Activated CD8-positive, alpha-beta T cell treated with anti-CD3 and anti-CD28 coated beads for 36 hours (primary cell): Measurements from ENCODE around the gene PMPCA. TPM values are rescaled to one million over a fixed set of nuclear protein-coding genes. Genes with fewer than 3 reads are reported as not detected.

Experiments
- ATAC-seq: fragments of 200-7000 bp; cut with Tn5 transposase; one replicate; pipeline ENCODE4 v1.10.0; 2021; ENCODE audit warnings: mild to moderate bottlenecking, moderate library complexity
- CTCF ChIA-PET: fragments of 350-600 bp; sonication (Branson Sonifier 250); formaldehyde crosslinking; loops from one replicate; lab custom pipeline; 2021; ENCODE audit warnings: antibody characterized with exemption; lab: Charles Lee
- POLR2A ChIA-PET: fragments of 350-600 bp; sonication (Branson Sonifier 250); formaldehyde crosslinking; loops from one replicate; lab custom pipeline; 2021; ENCODE audit warnings: antibody characterized with exemption; lab: Charles Lee
- DNase-seq: peaks from one replicate; pipeline ENCODE4 v3.0.0-alpha.2; 2020
- H3K27ac Mint-ChIP-seq: one replicate; pipeline ENCODE4 v1.8.0; 2021; ENCODE audit warnings: mild to moderate bottlenecking, mixed read lengths
- H3K27me3 Mint-ChIP-seq: one replicate; pipeline ENCODE4 v1.8.0; 2021; ENCODE audit warnings: mixed read lengths
- H3K36me3 Mint-ChIP-seq: one replicate; pipeline ENCODE4 v1.8.0; 2021; ENCODE audit warnings: low read depth, mixed read lengths
- H3K4me1 Mint-ChIP-seq: one replicate; pipeline ENCODE4 v1.8.0; 2021; ENCODE audit warnings: low read depth, mixed read lengths
- H3K4me3 Mint-ChIP-seq: one replicate; pipeline ENCODE4 v1.8.0; 2021; ENCODE audit warnings: mild to moderate bottlenecking, moderate library complexity, mixed read lengths
- H3K9me3 Mint-ChIP-seq: one replicate; pipeline ENCODE4 v1.8.0; 2021; ENCODE audit warnings: mixed read lengths
- intact Hi-C: fragments of 100-400 bp; cut with micrococcal nuclease; formaldehyde crosslinking; loops from one replicate; pipeline ENCODE4 v1.10.0; 2022
- total RNA-seq, 2 experiments: library from RNA; stranded (reverse); gene quantifications; one replicate each; pipeline ENCODE4 v1.2.3, GENCODE V29; 2021
- TF ChIP-seq, protein P1 (sequence below): fragments of 200-600 bp; IDR thresholded peaks from one replicate; pipeline ENCODE4 v1.8.0; 2022; ENCODE audit warnings: antibody characterized with exemption, mild to moderate bottlenecking

PMPCA gene
- total RNA-seq, 2 experiments from 2014 or later = 128 to 140 TPM

DNA sequence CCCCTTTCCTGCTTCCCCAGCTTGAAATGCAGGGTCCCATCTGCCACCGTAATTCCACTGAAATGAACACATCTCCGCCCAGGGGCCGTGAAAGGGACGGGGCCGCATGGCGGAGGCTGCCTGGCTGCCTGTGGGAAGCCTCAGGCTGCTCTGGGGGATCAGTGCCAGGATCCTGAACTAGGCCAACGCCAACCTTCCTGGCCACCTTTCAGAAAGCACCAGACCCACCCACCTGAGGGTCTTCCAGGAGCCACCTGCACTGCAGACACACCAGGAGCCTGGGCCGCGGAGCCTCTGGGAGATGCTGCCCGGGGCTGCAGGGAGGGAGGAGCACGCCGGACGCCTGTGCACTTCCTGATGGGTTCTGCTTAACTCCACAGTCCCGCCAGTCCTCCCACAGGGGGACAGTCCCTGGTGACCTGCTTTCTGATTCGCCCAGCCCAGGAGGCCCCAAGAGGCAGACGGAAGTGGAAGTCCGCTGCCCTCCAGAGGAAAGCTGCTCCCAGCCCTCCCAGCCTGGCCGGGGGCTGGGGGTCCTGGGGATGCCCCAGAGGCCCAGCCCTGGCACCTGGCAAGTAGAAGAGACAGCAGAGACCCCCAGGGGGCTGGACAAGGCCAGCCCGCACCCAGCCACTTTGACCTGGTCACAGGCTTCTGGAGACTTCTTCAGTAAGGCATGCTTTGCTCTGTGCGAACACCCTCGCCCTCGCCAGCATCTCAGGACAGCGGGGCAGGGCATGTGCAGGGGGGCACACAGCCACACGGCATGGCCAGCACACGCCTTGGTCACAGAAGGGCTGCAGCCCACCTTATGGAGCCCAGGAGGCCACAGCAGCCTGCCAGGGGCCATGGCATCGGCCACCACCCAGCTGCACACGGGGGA is 36.9 kb upstream of the PMPCA start, which contains the start of gene CARD9:
Gene CARD9, minus strand, starts transcription at position 370 of the 883 bp plus-strand sequence. CDS start 1,591 bp downstream, outside the sequence.
- POLR2A ChIA-PET = interaction anchor here (1.2 to 3.2 kb wide), 4 partner anchors 10 to 98 kb away, joined by 3 to 14 read pairs (median 8); partner anchors contain the start of gene DNLZ
- peak within 1 kb of the TSS; percentile 72 for H3K4me3 Mint-ChIP-seq
- CTCF ChIA-PET = no interaction called here

GRCh38 chr9:136374183-136374575 is 36.3 kb upstream of the PMPCA start:
- intact Hi-C loops = no loop called here
- CTCF ChIA-PET = no interaction called here

More for the DNA sequence above, 36.9 kb upstream of the PMPCA start, which contains the start of gene CARD9:
- peaks cover 5% of the 10 kb centered on the region for H3K36me3 Mint-ChIP-seq
- intact Hi-C loops = no loop called here
- no peak within 1 kb of the TSS for H3K27ac Mint-ChIP-seq
- H3K9me3 Mint-ChIP-seq = no peaks in the 10 kb centered on the region
- peaks cover 8% of the 10 kb centered on the region for H3K4me1 Mint-ChIP-seq
- TF ChIP-seq, protein P1, sequence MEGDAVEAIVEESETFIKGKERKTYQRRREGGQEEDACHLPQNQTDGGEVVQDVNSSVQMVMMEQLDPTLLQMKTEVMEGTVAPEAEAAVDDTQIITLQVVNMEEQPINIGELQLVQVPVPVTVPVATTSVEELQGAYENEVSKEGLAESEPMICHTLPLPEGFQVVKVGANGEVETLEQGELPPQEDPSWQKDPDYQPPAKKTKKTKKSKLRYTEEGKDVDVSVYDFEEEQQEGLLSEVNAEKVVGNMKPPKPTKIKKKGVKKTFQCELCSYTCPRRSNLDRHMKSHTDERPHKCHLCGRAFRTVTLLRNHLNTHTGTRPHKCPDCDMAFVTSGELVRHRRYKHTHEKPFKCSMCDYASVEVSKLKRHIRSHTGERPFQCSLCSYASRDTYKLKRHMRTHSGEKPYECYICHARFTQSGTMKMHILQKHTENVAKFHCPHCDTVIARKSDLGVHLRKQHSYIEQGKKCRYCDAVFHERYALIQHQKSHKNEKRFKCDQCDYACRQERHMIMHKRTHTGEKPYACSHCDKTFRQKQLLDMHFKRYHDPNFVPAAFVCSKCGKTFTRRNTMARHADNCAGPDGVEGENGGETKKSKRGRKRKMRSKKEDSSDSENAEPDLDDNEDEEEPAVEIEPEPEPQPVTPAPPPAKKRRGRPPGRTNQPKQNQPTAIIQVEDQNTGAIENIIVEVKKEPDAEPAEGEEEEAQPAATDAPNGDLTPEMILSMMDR = no peak
- DNase-seq (peak; percentile 40), ATAC-seq (peak; percentile 66)
- no peaks in the 10 kb centered on the region for H3K27me3 Mint-ChIP-seq

DNA sequence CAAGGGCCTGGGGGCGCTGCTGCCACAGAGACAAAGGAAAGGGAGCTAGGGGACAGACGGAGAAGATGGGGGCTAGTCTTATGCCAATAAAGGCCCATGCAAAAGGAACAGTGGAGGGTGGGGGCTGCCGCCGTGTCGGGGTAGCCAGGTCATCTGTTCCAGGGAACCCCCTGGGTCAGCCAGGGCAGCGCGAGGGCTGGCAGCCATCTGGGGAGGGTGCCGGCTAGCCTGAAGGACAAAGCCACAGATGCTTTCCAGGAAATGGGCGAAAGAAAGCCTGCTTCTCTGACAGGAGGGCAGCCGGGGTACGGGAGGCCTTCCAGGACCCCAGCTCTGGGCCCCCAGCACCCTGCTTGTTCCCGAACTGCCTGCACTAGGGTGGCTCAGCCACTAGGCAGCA is 35.4 kb upstream of the PMPCA start:
- Mint-ChIP-seq H3K4me1 (peaks cover 8% of the 10 kb centered on the region), H3K4me3 (no peak overlapping the region), H3K27ac (no peak overlapping the region), H3K27me3 (no peaks in the 10 kb centered on the region), H3K36me3 (peaks cover 6% of the 10 kb centered on the region), H3K9me3 (no peaks in the 10 kb centered on the region)
- DNase-seq (no peak), ATAC-seq (no peak)
- POLR2A ChIA-PET = interaction anchor here (1.0 to 2.3 kb wide), 5 partner anchors 9 to 19 kb away, joined by 3 to 10 read pairs (median 6); no protein-coding TSS in a partner anchor
- intact Hi-C loops = no loop called here
- CTCF ChIA-PET = interaction anchor here (1.0 kb wide), 1 partner anchor 12 kb away, joined by 3 read pairs; the partner anchor contains the start of gene DNLZ
- TF ChIP-seq, protein P1 = no peak

More at GRCh38 chr9:136374183-136374575, 36.3 kb upstream of the PMPCA start:
- Mint-ChIP-seq H3K27me3 (no peaks in the 10 kb centered on the region), H3K36me3 (peaks cover 6% of the 10 kb centered on the region), H3K9me3 (no peaks in the 10 kb centered on the region), H3K27ac (no peak overlapping the region), H3K4me3 (peak overlapping the region; percentile 19), H3K4me1 (peaks cover 8% of the 10 kb centered on the region)
- no peak for DNase-seq
- ATAC-seq = no peak
- TF ChIP-seq, protein P1 = no peak
- POLR2A ChIA-PET = interaction anchor here (1.0 to 3.2 kb wide), 7 partner anchors 8 to 97 kb away, joined by 3 to 14 read pairs (median 6); partner anchors contain the start of gene DNLZ

DNA sequence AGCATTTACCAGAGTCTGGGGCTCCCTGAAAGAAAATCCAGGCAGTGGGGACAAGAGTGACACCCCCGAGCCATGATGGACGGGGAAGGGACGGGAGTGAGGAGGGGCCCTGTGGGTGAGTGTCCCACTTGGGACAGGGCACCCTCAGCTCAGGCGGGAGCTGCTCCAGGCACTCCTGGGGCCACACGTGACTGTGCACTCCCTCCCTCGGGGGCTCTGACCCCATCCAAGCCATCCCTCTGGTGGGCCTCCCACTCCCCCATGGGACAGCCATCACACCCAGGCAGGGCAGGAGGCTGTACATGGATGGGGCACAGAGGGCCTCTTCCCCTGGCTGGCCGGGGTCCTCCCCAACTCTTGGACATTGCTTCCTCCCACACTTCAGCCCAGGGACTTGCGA is 34.0 kb upstream of the PMPCA start:
- ChIA-PET CTCF (interaction anchor here (1.4 kb wide), 1 partner anchor 13 kb away, joined by 4 read pairs; the partner anchor contains the start of gene DNLZ), POLR2A (interaction anchor here (1.0 to 2.1 kb wide), 3 partner anchors 10 to 63 kb away, joined by 3 to 10 read pairs (median 6); partner anchors contain the start of genes DNLZ and INPP5E)
- Mint-ChIP-seq H3K27me3 (no peaks in the 10 kb centered on the region), H3K36me3 (peaks cover 6% of the 10 kb centered on the region), H3K4me3 (no peak overlapping the region), H3K4me1 (peaks cover 8% of the 10 kb centered on the region), H3K9me3 (no peaks in the 10 kb centered on the region), H3K27ac (no peak overlapping the region)
- TF ChIP-seq, protein P1 = no peak
- ATAC-seq = no peak
- intact Hi-C loops = no loop called here
- no peak for DNase-seq
